Stimulated activated CD4-positive, alpha-beta T cell treated with anti-CD3 and anti-CD28 coated beads, TNF-alpha, amount 100 ng/mL, for 4 hours (primary cell): ENCODE data around the gene RNPEPL1.

ENCODE experiments used
- DNase-seq, 3 experiments: peaks; one replicate each; pipeline ENCODE4 v3.0.0-alpha.2; 2020; ENCODE audit warnings: low read depth in 3 of 3

Gene RNPEPL1

GRCh38 chr2:240576436-240577205, 8.3 kb downstream of the RNPEPL1 start:
- DNase-seq, result no peak

DNA sequence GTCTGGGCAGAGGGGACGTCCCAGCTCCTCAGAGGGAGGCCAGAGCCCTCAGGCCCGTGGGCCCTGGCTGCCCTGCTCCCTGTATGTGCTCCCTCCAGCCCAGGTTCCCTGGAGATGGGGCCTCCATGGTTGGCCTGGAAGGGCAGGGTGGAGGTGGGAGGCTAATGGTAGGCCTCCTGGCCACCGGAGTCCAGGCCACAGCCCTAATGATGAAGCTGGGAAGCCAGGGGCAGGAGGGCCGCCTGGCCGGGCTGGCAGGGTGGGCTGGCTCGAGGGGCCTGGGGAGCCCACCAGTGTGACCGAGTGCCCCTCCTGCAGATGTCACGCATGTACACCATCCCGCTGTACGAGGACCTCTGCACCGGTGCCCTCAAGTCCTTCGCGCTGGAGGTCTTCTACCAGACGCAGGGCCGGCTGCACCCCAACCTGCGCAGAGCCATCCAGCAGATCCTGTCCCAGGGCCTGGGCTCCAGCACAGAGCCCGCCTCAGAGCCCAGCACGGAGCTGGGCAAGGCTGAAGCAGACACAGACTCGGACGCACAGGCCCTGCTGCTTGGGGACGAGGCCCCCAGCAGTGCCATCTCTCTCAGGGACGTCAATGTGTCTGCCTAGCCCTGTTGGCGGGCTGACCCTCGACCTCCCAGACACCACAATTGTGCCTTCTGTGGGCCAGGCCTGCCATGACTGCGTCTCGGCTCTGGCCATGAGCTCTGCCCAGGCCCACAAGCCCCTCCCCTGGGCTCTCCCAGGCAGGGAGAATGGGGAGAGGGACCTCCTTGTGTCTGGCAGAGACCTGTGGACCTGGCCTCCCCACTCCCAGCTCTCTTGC, 9.2 kb downstream of the RNPEPL1 start:
- no peak for DNase-seq

- no peak for DNase-seq
Measured at GRCh38 chr2:240578110-240578450, 9.8 kb downstream of the RNPEPL1 start.

DNA sequence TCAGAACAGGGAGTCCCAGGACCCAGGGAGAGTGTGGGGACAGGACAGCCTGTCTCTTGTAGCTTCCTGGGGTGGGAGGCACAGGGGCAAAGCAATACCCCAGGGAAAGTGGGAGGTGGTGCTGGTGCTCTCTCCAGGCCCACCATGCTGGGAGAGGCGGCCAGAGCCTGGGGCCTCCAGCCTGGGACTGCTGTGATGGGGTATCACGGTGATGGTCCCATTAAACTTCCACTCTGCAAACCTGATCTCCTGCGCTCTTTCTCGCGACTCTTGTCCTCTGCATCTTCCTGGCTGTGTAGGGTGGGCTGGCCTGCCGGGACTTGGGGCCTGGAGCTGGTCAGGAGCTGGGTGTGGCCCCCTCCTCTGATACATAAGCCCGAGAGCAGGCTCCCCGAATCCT, 10.2 kb downstream of the RNPEPL1 start:
- DNase-seq, result no peak

GRCh38 chr2:240579071-240579762, 10.9 kb downstream of the RNPEPL1 start:
- DNase-seq, result no peak

- DNase-seq, result peak in 1 of 3 experiments; percentile 60
Measured at GRCh38 chr2:240579771-240580614, 11.7 kb downstream of the RNPEPL1 start.

GRCh38 chr2:240581811-240582210, 13.5 kb downstream of the RNPEPL1 start:
- DNase-seq, result no peak

GRCh38 chr2:240582781-240583180, 14.5 kb downstream of the RNPEPL1 start:
- DNase-seq, result no peak

GRCh38 chr2:240583774-240584173, 15.5 kb downstream of the RNPEPL1 start:
- DNase-seq, result no peak

DNA sequence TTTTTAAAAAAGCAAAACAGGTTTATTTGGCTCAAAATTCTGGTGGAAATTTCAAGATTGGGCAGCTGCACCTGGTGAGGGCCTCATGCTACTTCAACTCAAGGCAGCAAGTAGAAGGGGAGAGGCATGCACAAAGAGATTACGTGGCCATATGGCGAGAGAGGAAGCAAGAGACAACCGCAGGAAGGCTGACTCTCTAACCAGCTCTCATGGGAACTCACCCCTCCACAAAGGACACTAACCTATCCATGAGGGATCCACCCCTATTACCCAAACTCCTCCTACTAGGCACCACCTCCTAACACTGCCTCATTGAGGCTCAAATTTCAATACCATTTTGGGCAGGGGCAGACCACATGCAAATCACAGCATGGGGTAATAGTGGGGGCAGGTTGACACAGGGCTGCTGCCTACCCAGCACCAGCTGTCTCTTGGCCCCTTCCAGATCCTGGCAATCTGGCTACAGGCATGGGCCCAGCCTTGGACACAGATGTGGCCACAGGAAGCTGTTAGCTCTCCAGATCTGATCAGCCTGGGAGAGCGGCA, 16.3 kb downstream of the RNPEPL1 start:
- DNase-seq, result no peak

GRCh38 chr2:240585101-240585500, 16.8 kb downstream of the RNPEPL1 start:
- DNase-seq, result no peak

GRCh38 chr2:240585681-240586197, 17.5 kb downstream of the RNPEPL1 start:
- DNase-seq, result no peak

- peak; percentile 91 to 95 (median 91) for DNase-seq
Measured at GRCh38 chr2:240586198-240586918, 18.1 kb downstream of the RNPEPL1 start, which contains the start of gene CAPN10. Gene CAPN10, plus strand, starts transcription at chr2:240586734. Its CDS starts 178 bp downstream, at chr2:240586912.

GRCh38 chr2:240586919-240587800, 18.9 kb downstream of the RNPEPL1 start:
- peak in 2 of 3 experiments; percentile 28 to 46 for DNase-seq

- no peak for DNase-seq
Measured at GRCh38 chr2:240588006-240588655, 19.8 kb downstream of the RNPEPL1 start.

- no peak for DNase-seq
Measured at GRCh38 chr2:240588669-240589068, 20.4 kb downstream of the RNPEPL1 start.

DNA sequence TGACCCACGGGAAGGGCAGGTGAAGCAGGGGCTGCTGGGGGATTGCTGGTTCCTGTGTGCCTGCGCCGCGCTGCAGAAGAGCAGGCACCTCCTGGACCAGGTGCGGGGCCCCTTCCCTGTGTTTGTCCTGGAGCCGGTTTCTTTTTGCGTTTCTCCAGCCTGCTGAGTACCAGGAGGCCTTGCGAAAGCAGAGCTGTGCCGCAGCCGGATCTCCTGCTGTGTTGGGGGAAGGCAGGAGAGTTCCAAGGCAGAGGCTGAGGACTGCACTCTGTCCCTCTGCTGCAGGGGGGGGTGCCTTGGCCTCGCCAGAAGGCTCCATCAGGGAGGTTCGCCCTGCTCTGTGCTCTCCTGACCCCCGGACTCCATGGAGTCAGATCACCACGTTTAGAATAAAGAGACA, 21.1 kb downstream of the RNPEPL1 start:
- DNase-seq, result no peak

GRCh38 chr2:240589850-240590525, 21.7 kb downstream of the RNPEPL1 start:
- DNase-seq, result no peak
